Activated CD8-positive, alpha-beta memory T cell treated with anti-CD3 and anti-CD28 coated beads for 4 hours (primary cell): ENCODE measurements around the gene SPARC.

Experiments
- DNase-seq, 2 donors: peaks; one replicate each; pipeline ENCODE4 v3.0.0-alpha.2; 2020; ENCODE audit warnings: low read depth in 2 of 2

SPARC gene

DNA sequence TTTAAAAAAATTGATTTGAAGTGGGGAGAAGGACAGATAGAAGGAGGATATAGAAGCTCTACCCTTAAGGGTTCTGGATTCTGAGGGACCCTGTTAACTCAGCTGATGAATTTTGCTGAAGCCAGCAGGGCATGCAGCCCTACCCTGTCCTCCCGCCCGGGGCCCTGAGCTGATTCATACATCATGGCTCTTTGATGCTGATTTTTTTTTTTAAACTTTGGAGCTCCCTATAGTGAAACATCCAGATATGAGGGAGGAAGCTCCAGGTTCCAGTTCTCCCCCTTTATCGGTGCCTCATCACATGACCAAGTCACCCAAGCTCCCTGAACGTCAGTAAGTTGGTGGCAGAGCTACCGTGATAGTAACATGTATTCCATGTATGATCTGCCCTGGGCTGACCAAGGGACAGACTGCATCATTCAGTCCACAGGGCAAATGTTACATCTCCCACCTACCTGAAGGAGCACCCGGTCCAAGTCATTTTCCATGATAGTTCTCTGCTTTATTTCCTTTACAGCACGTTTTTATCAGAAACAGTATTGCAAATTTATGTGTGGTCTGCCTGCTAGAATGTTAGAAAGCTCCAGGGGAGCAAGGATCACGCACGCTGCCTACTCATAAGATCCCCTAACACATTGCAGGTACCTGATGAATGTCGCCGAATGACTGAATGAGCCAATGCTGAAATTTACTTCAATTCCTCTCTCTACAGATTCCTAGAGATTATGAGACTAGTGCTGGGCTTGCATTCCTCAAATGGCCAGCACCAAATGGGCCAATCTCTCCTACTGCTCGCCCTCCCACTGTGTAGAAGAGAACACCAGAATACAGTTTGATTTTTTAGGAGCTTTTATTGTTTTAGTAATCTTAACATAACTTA, 25.9 kb downstream of the SPARC start:
- no peak for DNase-seq

DNA sequence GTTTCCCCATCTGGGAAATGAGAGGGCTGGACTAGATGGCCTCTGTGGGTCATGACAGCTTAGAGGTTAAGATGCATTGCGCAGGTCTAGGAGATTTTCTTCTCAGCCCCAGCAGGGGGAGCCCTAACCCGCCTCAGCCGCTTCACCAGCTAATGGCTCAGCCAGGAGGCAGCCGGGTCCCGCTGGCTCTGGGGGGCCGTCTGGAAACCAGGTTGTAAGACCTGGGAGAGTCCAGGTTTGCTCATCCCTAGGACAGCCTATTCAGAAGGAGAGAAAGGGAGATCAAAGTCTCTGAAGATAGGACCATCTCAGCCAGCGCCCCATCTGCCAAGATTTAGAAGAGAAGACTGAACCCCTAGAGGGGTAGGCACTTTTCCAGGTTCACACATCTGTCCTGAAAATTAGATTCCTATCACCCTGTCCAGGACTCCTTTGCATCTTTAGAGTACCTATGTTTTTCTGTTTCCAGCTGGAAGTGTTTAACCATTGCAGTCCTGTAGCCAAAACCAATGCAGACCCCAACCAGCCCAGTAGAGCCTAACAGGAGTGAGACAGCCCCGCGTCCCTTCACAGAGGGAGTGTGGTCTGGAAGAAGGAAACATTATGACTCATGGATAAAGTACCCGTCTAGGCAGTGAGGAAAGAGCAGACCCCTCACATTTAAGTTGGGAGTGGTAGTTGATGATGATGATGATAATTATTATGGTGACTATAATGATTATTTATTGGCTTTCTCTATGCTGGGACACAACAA, 27.5 kb downstream of the SPARC start:
- peak; percentile 53 to 60 for DNase-seq

DNA sequence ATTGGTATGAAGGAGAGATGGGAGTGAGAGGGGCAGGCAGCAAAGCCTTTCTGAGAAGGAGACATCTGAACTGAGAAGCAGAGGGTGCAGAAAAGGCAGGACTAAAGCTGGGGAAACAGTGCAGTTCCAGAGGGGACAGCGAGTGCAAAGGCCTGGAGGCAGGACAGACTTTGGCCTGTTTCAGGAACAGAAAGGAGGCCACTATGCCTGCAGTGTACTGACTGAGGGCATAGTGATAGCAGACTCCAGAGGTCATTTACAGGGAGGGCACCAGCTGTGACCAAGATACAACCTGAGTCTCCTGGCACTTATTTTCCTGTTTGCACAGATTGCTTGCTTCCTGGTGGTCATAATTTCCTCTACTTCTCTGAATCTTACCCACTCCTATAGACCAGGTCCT, 29.6 kb downstream of the SPARC start:
- no peak for DNase-seq

DNA sequence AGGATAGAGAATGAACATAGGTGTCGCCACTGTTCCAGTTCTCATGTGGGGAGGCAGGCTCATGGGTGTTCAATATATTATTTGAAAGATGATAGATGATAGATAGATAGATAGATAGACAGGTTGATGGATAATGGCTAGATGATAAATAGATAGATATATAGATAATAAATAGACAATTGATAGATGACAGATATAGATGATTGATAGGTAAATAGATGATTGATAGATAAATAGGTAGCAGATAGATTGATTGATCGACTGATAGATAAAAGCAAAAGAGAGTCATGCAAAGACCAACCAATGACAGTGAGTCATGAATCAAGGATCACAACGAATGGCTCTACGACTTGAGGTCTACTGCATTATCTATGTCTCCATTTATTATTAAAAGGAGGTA, 30.4 kb downstream of the SPARC start:
- DNase-seq = no peak

DNA sequence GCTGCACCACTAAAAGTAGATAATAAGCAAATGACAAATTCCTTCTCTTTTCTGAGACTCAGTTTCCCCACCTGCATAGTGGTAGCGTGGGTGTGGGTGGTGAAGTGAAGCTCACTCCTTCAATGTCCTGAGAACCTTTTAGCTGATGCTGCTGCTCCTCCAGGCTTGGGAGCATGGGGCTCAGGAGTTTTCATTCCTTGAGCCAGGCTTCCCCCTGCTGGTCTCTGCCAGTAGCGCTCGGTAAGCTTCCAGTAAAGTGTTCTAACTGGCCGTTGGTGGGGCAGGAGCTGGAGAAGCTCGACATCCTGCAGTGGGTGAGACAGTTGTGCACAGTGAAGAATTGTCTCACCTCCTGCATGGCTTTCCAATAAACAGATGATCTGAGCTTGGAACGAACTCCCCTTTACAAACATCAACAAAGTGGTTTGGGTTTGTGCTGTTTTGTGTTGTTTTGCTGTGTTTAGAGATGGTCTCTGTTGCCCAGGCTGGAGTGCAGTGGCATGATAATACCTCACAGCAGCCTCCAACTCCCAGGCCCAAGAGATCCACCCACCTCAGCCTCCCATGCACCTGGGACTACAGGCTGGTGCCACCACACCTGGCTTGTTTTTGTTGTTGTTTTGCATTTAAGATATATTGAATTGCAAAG, 34.6 kb downstream of the SPARC start:
- peak; percentile 9 to 15 for DNase-seq

DNA sequence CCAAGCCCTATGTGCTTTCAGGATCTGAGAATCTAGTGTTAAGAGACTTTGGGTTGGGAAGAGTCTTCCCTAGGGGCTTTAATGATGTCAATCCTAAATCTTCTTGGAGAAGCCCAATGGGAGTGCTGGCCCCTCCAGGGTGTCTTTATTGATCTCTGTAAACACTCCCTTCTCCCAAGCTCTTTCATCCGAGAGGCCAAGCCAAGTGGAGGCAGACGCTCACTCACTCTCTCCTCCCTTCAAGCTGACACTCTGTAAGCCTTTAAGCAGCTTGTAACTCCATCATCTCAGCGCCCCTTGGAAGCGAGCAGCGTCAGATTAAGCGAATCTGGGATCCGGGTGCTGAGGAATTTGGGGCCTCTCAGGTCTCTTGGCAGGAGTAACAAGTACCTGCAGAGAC, 37.7 kb downstream of the SPARC start:
- no peak for DNase-seq

DNA sequence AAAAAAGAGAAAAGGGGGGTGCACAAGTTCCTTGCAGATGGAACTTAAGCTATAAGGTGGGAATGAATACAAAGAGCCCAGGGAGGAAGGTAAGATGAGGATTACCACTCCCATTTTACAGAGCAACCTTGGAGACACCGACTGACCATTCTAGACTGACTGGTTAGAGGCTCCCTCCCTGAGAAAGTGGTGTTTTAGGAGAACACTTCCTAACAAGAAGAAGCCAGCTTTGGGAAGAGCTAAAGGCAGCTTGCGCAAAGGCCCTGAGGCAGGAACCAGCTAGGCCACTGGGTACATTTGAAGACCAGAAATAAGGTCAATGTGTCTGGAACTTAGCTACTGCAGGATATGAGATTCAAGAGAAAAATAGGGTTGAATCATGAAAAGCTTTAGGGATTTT, 38.6 kb downstream of the SPARC start:
- no peak for DNase-seq

DNA sequence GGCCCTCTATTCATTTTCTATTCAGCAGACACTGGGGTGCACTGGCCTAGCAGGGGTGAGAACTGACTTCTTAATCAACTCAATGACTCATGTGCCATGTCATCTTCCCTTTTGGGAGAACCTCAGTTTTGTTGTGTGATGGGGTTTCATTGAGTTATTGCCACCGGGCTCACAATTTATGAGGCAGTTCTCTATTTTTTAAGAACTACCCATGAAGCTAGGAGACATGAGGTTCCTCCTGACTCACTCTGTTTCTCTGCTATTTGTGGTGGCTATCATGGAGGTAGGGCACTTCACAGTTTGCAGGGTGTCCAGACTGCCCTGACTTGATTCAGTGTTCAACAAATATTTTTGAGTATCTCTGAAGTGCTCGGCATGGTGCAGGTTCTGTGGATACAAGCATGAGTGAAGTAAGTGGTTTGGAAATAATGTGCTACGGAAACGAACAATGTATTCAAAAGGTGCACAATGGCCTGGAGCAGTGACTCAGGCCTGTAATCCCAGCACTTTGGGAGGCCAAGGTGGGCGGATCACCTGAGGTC, 39.3 kb downstream of the SPARC start:
- DNase-seq = no peak

DNA sequence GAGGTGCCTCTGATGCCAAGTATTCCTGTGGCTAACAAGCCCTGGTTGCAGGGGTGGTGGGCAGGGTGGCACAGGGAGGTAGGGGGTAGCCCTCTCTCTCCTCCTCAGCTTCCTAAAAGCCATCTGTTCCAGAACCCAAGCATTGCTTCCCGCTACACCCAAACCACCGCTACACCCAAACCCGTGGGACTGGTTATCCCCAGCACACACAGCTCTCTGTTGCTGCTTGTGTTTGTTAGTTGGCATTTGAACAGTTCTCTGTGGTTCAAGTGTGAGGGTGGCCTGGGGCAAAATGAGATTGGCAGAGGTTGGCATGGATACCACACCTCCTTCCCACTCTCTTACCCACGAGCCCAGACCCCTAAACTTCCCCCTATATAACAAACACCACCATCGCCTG, 40.4 kb downstream of the SPARC start:
- DNase-seq = no peak

DNA sequence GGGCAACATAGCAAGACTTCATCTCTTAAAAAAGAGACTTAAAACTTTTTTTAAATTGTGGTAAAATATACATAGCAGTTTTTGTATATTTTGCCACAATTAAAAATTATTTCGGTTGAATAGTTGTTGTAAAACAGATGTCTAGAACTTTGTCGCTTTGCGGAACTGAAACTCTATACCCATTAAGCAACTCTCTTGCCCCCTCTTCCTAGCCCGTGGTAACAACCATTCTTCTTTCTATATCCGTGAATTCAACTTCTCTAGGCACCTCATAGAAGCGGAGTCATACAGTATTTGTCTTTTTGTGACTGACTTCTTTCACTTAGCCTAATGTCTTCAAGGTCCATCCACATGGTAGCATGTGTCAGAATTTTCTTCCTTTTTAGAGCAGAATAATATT, 43.3 kb downstream of the SPARC start:
- DNase-seq = no peak

DNA sequence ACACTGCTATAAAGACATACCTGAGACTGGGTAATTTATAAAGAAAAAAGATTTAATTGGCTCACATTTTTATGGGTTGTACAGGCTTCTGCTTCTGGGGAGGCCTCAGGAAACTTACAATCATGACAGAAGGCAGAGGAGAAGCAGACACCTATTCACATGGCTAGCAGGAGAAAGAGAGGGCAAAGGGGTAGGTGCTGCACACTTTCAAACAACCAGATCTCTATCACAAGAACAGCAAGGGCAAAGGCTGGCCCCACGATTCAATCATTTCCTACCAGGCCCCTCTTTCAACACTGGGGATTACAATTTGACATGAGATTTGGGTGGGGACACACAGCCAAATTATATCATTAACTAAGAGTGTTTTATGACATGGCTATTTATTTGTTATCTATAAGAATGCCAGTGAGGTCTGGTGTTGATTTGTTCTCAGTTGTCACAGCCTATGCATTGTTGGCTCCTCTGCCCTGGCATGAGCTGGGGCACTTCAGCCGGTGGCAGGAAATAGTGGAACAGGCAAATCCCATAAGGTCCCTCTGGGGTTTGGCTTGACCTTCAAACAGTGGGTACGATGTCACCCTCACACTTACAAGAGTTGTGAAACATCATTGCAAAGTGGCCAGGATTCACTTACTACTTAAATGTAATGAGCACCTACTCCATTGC, 44.1 kb downstream of the SPARC start:
- no peak for DNase-seq

DNA sequence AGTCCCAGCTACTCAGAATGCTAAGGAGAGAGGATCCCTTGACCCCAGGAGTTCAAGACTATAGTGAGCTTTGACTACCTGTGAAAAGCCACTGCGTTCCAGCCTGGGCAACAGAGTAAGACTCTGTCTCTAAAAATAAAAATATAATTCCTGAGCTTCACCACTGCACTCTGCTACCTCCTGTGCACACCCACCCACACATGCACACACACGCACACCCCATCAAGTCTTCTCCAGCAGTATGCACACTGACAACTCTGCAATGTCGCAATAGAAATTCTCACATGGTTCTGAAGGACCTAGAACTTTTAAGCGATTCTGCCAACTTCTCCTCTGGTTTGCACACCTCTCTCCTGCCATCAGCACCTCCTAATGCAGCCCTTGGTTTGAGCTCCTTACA, 48.1 kb downstream of the SPARC start:
- DNase-seq = no peak

DNA sequence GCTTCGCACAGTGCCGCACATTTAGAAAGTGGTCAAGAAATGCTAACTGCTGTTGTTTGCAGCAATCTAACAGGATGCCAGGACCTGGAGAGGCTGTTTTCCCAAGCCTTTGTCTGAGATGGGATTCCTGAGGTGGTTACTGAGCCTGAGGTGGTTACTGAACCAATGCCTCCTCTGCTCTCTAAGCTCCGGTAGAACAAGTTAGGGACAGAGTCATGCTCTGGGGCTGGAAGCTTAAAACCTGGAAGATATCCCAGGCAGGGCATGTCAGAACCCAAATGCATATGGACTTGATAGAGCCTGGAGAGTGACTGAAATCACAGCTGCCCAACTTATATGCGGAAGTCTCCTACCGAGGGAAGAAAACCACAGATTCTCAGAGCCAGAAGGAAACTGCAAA, 49.0 kb downstream of the SPARC start:
- DNase-seq = no peak

DNA sequence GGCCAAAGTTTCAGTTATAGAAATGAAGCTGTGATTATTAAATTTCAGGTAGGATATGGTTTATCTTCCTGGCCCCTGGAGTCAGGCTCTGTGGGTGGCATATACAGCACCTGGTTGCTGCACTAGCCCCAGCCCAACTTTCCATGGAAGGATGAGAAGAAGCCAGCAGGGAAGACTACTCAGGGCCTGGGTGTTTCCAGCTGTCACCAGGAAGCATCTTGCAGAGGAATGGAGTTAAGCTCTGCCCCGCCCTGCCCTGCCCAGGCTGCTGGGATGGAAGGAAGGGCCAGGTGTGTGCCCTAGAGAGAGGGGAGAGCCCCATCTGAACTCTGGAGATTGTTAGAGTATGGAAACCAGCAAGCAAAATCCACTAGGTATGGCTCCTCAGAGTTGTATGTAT, 52.8 kb downstream of the SPARC start:
- no peak for DNase-seq

DNA sequence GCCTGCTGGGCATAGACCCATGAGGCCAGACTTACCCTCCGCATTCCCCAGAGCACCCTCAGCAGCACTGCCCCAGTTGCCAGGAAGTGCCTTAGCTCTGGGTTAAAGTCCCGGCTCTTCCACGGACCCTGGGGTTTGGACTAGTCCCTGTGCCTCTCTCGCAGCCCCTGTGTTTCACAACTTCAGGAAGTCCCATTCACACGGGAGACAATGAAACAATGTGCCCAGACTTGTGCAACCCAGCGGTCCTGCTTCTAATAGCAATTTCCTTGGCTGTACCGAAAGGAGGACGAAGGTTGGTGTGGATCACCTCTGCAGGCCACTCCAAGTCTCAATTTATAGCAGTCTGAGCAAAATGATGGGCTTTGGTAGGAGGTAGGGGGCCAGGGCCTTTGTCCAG, 53.8 kb downstream of the SPARC start:
- DNase-seq = no peak

DNA sequence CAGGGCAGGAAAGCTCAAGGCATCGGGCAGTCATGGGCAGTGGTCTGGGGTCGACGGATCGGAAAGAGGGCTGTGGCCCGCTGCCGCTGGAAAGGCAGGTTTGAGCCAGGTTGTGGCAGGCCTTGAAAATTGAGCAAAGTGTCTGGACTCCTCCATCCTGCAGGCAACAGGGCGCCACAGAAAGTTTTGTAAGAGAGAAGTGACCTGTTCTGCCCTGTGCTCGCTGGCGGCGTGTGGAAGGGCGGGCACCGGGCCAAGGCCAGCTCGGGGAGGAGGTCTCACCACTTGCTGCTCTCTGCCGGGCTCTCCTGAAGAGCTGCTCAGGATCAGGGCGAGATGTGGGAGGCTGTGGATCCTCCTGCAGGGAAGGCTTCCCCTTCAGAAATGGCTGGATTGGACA, 54.2 kb downstream of the SPARC start:
- no peak for DNase-seq

DNA sequence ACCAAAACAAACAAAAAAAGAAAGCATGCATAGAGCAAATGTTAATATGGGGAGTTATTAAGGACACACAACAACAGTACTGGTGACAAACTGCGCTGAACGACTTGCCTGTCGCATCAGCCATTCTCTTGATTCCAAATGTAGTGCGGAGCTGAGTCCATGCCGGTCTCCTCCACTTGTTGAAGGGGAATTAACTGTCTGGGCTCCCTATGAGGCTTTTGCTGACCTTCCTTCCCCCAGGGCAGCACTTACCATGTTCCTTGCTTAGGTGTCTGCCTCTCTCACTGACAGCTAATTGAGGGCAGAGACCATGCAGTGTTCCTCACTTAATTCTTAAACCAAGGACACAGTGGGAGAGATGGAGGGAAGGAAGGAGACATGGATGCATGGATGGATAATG, 54.8 kb downstream of the SPARC start:
- DNase-seq = no peak

DNA sequence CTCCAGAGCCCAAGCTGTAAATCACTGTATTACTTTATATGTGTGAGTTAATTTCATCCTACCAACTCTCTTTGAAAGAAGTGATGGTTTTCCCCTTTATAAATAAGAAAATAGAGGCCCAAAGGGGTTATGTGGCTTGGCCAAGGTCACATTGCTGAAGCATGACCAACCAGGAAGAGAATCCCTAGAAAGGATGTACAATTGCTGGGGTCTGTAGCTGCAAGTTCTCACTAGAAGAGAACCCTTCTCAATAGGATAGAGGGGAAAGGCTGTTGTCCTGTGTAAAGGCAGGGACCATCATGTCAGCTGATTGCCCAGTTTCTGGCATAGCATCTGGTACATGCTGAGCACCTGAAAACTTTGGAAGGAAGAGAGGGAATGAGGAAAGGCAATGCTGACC, 56.6 kb downstream of the SPARC start:
- no peak for DNase-seq

DNA sequence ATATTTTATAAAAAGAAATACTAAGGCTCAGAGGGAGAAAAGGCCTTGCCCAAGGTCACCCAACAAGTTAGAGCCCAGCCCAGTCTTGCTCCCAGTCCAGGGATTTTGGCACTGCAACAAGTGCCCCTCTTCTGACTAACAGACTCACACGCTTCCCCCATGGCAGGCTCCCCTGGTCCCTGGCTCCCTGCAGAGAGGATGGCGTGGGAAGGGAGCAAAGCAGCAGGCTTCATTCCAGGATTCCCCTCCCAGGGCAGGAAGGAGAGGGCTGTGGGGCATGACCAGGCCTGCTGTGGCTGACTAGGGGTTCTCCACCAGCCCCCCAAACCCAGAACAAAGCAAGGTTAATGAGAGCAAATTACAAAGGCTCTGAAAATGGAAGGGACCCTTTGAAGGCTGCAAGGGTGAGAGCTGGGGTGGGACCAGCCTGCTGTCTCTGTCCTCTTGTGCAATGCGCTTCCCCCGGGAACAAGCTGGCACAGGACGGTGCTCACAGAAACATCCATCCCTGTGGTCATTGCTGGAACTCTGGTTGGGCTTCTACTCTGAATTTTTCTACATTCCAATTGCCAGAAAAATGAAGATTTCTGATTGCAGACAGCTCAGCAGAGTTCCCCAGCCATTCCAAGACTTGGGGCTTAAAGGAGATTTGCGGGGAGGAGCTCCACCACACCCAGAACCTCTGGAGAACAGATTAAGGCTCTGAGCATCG, 58.4 kb downstream of the SPARC start:
- DNase-seq = no peak

DNA sequence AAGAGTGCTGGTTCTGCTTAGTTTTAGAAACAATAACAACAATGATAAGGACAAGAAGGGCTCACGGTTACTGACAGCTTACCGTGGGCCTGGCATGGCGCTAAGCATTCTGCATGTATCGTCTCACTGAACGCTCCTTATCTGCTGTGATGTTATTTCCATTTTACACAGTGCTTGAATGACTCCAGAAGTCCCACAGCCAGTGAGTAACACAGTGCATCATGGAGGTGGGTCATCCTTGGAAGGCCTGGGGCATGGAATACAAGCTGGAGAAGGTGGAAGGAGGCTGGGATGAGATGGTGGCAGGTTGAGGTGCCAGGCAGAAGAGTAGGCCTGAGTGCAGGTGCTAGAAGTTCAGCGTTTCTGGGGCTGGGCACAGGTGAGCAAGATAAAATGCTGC, 59.1 kb downstream of the SPARC start:
- no peak for DNase-seq

DNA sequence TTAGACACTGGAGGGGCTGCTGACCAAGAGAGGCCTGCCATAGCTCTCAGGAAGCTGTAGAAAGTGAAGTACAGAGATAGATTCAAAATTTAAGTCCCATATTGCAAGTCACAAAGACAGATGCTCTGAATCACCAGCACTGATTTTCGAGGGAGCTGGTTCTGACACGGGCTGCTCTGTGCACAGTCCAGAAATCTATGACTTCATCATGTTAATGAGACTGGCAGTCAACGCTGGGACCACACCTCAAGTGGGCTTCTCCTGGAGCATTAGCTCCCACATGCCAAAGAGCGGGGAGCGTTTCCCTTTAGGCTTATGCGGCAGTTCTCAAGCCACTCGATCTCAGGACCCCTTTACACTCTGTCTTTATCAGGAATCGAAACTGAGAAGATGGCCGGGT, 61.4 kb downstream of the SPARC start:
- no peak for DNase-seq
